Activated naive CD8-positive, alpha-beta T cell treated with anti-CD3 and anti-CD28 coated beads, Interleukin-2, amount 50 U/mL, for 24 hours (primary cell): ENCODE results near the gene TSSK2.
"Not testable (repeated sequence)": the region's sequence is repeated elsewhere in the genome, so short reads cannot be mapped to it uniquely, and the experiment has no call there.

Experiments
- ATAC-seq: fragments of 150-1000 bp; cut with Tn5 transposase; one replicate; pipeline ENCODE4 v1.10.0; 2021
- DNase-seq: peaks from one replicate; pipeline ENCODE4 v3.0.0; 2021
- H3K27ac Mint-ChIP-seq: one replicate; pipeline ENCODE4 v1.8.0; 2021; ENCODE audit warnings: mild to moderate bottlenecking, mixed read lengths
- H3K27me3 Mint-ChIP-seq: one replicate; pipeline ENCODE4 v1.8.0; 2021; ENCODE audit warnings: mixed read lengths
- H3K36me3 Mint-ChIP-seq: one replicate; pipeline ENCODE4 v1.8.0; 2021; ENCODE audit warnings: low read depth, mixed read lengths
- H3K4me1 Mint-ChIP-seq: one replicate; pipeline ENCODE4 v1.8.0; 2021; ENCODE audit warnings: mixed read lengths
- H3K4me3 Mint-ChIP-seq: one replicate; pipeline ENCODE4 v1.8.0; 2021; ENCODE audit warnings: mild to moderate bottlenecking, moderate library complexity, mixed read lengths
- H3K9me3 Mint-ChIP-seq: one replicate; pipeline ENCODE4 v1.8.0; 2021; ENCODE audit warnings: mixed read lengths

The TSSK2 gene

GRCh38 chr22:19130959-19131684, at the start of gene TSSK2:
Gene TSSK2, plus strand, starts transcription at chr22:19131308. Its CDS starts 92 bp downstream, at chr22:19131400.
- Mint-ChIP-seq H3K27ac (no peak within 1 kb of the TSS), H3K4me3 (no peak within 1 kb of the TSS), H3K36me3 (peaks cover 11% of the 10 kb centered on the region), H3K27me3 (no peaks in the 10 kb centered on the region), H3K9me3 (no peaks in the 10 kb centered on the region), H3K4me1 (no peaks in the 10 kb centered on the region)
- ATAC-seq (no peak), DNase-seq (no peak)

- H3K4me1 Mint-ChIP-seq: peaks cover 10% of the 10 kb centered on the region
- H3K27me3 Mint-ChIP-seq: no peaks in the 10 kb centered on the region
- H3K4me3 Mint-ChIP-seq: no peak overlapping the region
- DNase-seq (no peak), ATAC-seq (no peak)
- H3K36me3 Mint-ChIP-seq: peaks cover 15% of the 10 kb centered on the region
- no peaks in the 10 kb centered on the region for H3K9me3 Mint-ChIP-seq
- H3K27ac Mint-ChIP-seq: no peak overlapping the region
These were observed 49.8 kb upstream of the TSSK2 start for GRCh38 chr22:19081351-19081750.

GRCh38 chr22:19082101-19082500, 49.0 kb upstream of the TSSK2 start:
- no peaks in the 10 kb centered on the region for H3K9me3 Mint-ChIP-seq
- no peak for ATAC-seq
- H3K4me3 Mint-ChIP-seq: no peak overlapping the region
- no peak overlapping the region for H3K27ac Mint-ChIP-seq
- no peaks in the 10 kb centered on the region for H3K27me3 Mint-ChIP-seq
- no peak for DNase-seq
- peaks cover 19% of the 10 kb centered on the region for H3K36me3 Mint-ChIP-seq
- peaks cover 14% of the 10 kb centered on the region for H3K4me1 Mint-ChIP-seq

GRCh38 chr22:19082793-19083192, 48.3 kb upstream of the TSSK2 start:
- peaks cover 19% of the 10 kb centered on the region for H3K36me3 Mint-ChIP-seq
- H3K9me3 Mint-ChIP-seq: no peaks in the 10 kb centered on the region
- no peak for DNase-seq
- no peaks in the 10 kb centered on the region for H3K27me3 Mint-ChIP-seq
- no peak overlapping the region for H3K27ac Mint-ChIP-seq
- no peak for ATAC-seq
- no peak overlapping the region for H3K4me3 Mint-ChIP-seq
- H3K4me1 Mint-ChIP-seq: peaks cover 14% of the 10 kb centered on the region

GRCh38 chr22:19084126-19084525, 47.0 kb upstream of the TSSK2 start:
- not testable (repeated sequence) for DNase-seq, H3K4me3 Mint-ChIP-seq, ATAC-seq, H3K9me3 Mint-ChIP-seq, H3K27ac Mint-ChIP-seq, H3K27me3 Mint-ChIP-seq
- peaks cover 24% of the 10 kb centered on the region for H3K36me3 Mint-ChIP-seq
- peaks cover 16% of the 10 kb centered on the region for H3K4me1 Mint-ChIP-seq

GRCh38 chr22:19084586-19084985, 46.5 kb upstream of the TSSK2 start:
- not testable (repeated sequence) for H3K27ac Mint-ChIP-seq, DNase-seq, ATAC-seq, H3K4me3 Mint-ChIP-seq, H3K27me3 Mint-ChIP-seq, H3K9me3 Mint-ChIP-seq
- Mint-ChIP-seq H3K4me1 (peaks cover 16% of the 10 kb centered on the region), H3K36me3 (peaks cover 24% of the 10 kb centered on the region)

GRCh38 chr22:19085233-19085718, 45.8 kb upstream of the TSSK2 start:
- Mint-ChIP-seq H3K36me3 (peaks cover 24% of the 10 kb centered on the region), H3K9me3 (no peaks in the 10 kb centered on the region), H3K4me1 (peaks cover 16% of the 10 kb centered on the region), H3K27me3 (no peaks in the 10 kb centered on the region), H3K4me3 (no peak overlapping the region), H3K27ac (no peak overlapping the region)
- DNase-seq: no peak
- no peak for ATAC-seq

GRCh38 chr22:19086417-19086816, 44.7 kb upstream of the TSSK2 start:
- Mint-ChIP-seq H3K9me3 (no peaks in the 10 kb centered on the region), H3K27ac (no peak overlapping the region), H3K27me3 (no peaks in the 10 kb centered on the region), H3K4me1 (peaks cover 16% of the 10 kb centered on the region), H3K36me3 (peaks cover 21% of the 10 kb centered on the region), H3K4me3 (no peak overlapping the region)
- no peak for ATAC-seq
- no peak for DNase-seq

GRCh38 chr22:19086896-19087295, 44.2 kb upstream of the TSSK2 start:
- Mint-ChIP-seq H3K27ac (no peak overlapping the region), H3K4me3 (no peak overlapping the region), H3K9me3 (no peaks in the 10 kb centered on the region), H3K27me3 (no peaks in the 10 kb centered on the region), H3K36me3 (peaks cover 21% of the 10 kb centered on the region), H3K4me1 (peaks cover 16% of the 10 kb centered on the region)
- ATAC-seq (no peak), DNase-seq (no peak)

- Mint-ChIP-seq H3K9me3 (no peaks in the 10 kb centered on the region), H3K27ac (no peak overlapping the region), H3K4me3 (no peak overlapping the region), H3K36me3 (peaks cover 19% of the 10 kb centered on the region), H3K4me1 (peaks cover 16% of the 10 kb centered on the region), H3K27me3 (no peaks in the 10 kb centered on the region)
- ATAC-seq: no peak
- DNase-seq: no peak
These were observed 42.1 kb upstream of the TSSK2 start for GRCh38 chr22:19088866-19089595.

GRCh38 chr22:19090183-19090582, 40.9 kb upstream of the TSSK2 start:
- Mint-ChIP-seq H3K9me3 (no peaks in the 10 kb centered on the region), H3K4me1 (peaks cover 13% of the 10 kb centered on the region), H3K36me3 (peaks cover 19% of the 10 kb centered on the region), H3K4me3 (no peak overlapping the region), H3K27me3 (no peaks in the 10 kb centered on the region), H3K27ac (no peak overlapping the region)
- no peak for ATAC-seq
- DNase-seq: no peak

- H3K4me3 Mint-ChIP-seq: no peak overlapping the region
- ATAC-seq (no peak), DNase-seq (no peak)
- no peak overlapping the region for H3K27ac Mint-ChIP-seq
- no peaks in the 10 kb centered on the region for H3K27me3 Mint-ChIP-seq
- H3K9me3 Mint-ChIP-seq: no peaks in the 10 kb centered on the region
- peaks cover 16% of the 10 kb centered on the region for H3K36me3 Mint-ChIP-seq
- peaks cover 8% of the 10 kb centered on the region for H3K4me1 Mint-ChIP-seq
These were observed 40.5 kb upstream of the TSSK2 start for GRCh38 chr22:19090586-19091127.

GRCh38 chr22:19092725-19093124, 38.4 kb upstream of the TSSK2 start:
- Mint-ChIP-seq H3K27ac (no peak overlapping the region), H3K36me3 (peaks cover 13% of the 10 kb centered on the region), H3K9me3 (no peaks in the 10 kb centered on the region), H3K4me3 (no peak overlapping the region), H3K27me3 (no peaks in the 10 kb centered on the region), H3K4me1 (peaks cover 4% of the 10 kb centered on the region)
- DNase-seq (no peak), ATAC-seq (no peak)

- no peak overlapping the region for H3K4me3 Mint-ChIP-seq
- peaks cover 9% of the 10 kb centered on the region for H3K36me3 Mint-ChIP-seq
- no peak overlapping the region for H3K27ac Mint-ChIP-seq
- peaks cover 4% of the 10 kb centered on the region for H3K4me1 Mint-ChIP-seq
- DNase-seq (no peak), ATAC-seq (no peak)
- no peaks in the 10 kb centered on the region for H3K9me3 Mint-ChIP-seq
- no peaks in the 10 kb centered on the region for H3K27me3 Mint-ChIP-seq
These were observed 36.6 kb upstream of the TSSK2 start for GRCh38 chr22:19094393-19094997.
